Stimulated activated CD4-positive, alpha-beta T cell treated with anti-CD3 and anti-CD28 coated beads, Interleukin-4, amount 100 ng/mL, for 24 hours (primary cell): ENCODE measurements around the gene PAFAH1B2.
"Not testable (repeated sequence)": the region's sequence is repeated elsewhere in the genome, so short reads cannot be mapped to it uniquely, and the experiment has no call there.

Experiments used
- DNase-seq: peaks from one replicate; pipeline ENCODE4 v3.0.0-alpha.2; 2020

The PAFAH1B2 gene

DNA sequence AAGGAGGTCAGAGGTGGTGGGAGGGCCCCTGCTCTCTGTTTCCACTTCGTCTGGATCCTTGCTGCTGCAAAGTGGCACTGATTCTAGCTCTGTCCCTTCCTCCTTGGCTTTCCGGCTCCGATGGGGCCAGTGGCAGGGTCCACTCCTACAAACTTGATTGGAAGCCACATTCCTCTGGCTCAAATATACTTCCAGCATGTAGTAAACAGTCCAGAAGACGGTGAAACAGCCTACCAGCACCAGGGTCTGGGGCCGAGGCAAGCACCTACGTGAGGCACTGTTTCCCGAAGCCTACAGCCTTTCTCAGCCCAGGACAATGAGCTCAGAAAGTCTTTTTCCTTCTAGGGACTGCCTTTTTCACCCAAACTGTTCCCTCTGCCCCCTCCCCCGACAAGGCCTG lies 62.0 kb downstream of the PAFAH1B2 start:
- not testable (repeated sequence) for DNase-seq

DNA sequence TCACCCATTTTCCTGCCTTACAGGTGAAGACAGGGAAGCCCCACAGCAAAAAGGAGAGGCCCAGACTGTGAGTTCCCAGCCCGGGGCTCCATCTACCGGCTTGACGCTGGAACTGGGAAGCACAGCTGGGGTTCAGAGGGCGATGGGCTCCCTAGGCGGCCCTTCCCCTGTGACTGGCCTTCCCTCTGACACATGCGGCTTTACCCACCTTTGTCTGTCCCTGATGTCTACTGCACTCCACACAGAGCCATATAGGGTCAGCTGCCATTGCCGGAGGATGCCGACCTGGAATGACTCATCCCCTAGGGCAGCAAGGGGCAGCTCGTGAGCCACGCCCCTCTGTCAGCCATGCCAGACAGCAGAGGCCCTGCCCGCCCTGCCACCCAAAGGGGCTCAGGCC lies 62.8 kb downstream of the PAFAH1B2 start:
- not testable (repeated sequence) for DNase-seq

DNA sequence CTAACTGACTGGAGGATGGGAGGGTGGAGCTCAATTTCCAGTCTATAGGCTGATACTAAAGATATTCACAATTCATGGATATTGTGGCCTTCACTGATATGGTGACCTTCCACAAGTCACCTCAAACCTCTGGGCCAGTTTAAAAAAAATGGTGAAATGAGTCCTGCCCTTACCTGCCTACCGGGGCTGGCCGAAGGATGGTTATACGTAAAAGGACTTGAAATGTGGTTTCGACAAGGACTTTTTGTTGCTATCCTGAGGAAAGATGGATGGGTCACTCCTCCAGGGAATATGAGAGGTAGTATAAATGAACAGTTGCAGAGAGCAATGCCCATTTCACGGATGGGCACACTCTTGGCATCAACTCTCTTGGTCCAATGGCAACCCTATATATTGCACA lies 63.4 kb downstream of the PAFAH1B2 start:
- DNase-seq, result not testable (repeated sequence)

DNA sequence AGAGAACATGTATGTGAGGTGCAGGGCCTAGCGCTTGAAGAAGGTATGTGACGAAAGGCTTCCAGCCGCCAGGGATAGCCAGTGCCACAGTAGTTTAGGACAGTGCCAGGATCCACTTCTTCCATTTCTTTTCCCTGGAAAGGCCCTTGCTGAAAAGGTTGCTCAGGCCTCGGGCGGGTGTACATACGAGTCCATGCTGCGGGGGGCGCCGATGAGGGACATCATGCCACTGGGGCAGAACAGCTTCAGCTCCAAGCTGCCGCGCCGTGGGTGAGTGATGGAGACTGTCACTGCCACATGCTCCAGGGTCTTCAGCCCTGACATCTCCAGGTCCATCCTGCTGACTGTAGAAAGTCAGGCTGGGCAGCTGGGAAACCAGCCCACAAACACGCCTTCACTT lies 64.6 kb downstream of the PAFAH1B2 start:
- DNase-seq, result not testable (repeated sequence)

GRCh38 chr11:117209351-117210125 lies 65.5 kb downstream of the PAFAH1B2 start:
- DNase-seq, result not testable (repeated sequence)

GRCh38 chr11:117210620-117211019 lies 66.5 kb downstream of the PAFAH1B2 start:
- DNase-seq, result no peak

GRCh38 chr11:117212697-117213355 lies 68.7 kb downstream of the PAFAH1B2 start:
- no peak for DNase-seq

DNA sequence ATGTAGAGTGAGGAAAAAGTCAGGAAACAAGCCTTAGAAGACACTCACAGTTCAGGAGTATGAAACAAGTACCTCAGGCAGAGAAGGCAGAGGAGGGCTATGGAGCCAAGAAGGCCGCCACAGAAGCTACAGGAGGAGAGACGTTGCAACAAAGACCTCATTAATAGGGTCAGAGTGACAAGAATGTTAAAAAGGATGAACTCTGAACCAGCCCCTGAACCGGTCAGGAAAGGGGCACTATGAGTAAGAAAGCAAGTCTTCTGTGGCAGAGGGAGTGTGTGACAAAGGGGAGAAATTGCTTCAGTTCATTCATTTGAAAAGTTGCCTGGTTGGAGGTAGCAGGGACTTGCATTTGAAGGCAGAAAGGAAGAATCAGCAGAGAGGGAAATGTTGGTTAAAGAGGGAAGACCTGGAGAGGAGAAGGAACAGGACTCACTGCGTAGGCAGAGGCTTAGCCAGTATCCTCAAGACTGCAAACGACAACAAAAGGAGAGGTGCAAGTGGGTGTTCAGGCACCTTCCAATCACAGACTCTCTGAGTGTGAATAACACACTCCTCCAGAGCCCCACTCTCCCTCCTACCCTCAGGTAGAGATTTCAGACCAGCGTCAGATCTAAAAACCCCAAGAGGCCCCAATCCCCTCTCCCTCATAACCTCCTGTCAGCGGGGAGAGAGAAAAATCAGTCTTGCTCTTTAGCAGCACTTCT lies 70.5 kb downstream of the PAFAH1B2 start:
- no peak for DNase-seq

DNA sequence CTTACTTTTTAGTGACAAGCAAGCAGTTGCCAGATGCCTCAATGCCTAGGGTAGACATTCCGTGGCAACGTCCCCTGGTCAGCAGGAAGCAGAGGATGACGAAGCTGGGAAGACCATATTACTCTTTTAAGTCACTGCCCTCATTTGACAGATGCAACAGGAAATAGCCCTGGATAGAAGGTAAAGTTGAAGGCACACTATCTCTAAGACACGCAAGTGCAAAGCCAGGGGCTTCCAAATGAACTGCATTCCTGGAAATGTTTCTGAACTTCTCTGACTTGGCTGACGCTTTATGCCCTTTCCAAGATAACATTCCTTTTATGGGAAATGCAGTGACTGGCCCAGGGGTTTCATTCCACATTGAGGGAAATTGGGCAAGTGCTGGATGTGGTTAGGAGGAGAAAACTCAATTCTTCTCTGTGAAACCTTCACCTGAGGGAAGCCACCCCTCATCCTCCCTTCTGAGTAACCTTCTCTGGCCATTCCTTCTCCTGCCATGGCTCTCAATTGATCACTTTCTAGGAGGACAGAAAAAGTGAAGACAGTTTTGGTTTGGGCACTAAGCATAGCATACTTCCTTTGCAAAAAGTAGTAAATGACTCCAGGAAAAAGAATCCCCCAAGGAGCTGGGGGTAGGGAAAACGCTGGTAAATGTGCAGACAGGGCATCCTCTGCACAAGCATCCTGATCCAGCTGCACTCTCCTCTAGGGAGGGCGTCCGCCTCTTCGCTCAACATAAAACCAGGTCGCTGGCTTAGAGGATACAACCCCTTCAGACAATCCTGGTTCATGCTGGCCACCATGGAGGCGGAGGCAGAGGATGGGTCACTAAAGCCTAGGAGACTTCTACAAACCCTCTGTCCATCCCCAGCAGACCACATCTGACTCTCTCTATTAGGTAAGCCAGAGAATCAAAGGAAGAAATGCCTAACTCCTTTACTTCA lies 73.3 kb downstream of the PAFAH1B2 start:
- DNase-seq, result no peak

DNA sequence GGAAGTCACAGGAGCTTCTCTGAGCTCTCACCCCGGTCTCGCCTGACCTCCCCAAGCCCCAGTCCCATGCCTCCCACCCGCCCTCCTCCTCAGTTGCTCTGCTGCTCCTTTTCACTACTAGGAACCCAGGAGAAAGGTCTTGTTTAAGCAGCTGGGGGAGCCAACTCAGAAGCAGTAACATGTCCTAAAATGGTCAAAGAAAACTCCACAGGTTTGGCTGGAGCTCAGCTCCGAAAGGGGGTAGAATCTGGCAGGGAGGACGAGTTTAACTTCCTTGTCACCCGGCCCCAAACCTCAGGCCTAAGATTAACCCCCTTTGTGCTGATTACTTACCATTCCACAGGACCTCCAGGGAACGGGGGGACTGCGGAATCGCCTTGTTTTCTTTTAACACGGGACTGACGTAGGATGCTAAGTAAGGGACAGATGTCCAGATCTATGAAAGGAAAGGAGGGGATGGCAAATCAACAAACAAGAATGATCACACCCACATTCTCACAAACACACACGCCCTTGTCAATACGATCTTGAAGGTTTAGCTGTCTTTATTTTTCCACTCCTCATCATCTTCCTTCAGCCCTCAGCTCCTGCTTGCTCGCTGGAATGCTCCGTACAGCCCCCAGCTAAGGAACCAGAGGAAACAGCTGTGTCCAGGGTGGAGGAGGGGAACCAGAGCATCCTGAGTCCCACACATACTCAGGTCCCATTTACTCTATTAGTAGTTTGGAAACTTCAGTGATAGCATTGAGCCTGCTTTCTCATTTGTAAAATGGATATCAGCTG lies 74.2 kb downstream of the PAFAH1B2 start:
- no peak for DNase-seq

DNA sequence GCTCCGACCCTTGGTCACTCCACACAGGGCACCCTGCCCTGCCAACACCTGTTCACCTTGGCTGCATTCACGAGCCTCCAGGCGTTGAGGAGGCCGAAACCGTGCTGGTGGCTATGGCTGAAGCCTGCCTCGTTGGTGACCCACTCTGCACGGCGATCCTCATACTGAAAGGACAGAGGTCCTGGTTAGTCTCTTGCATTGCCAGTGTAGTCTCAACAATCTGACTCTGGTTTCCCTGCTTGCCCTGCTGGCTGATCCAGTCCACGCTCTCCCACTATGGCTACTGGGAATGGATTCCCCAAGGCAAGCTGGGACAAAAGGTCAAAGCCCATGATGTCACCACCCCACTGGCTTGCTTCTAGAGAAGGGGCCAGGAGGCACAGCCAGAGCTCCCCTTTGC lies 74.9 kb downstream of the PAFAH1B2 start:
- DNase-seq, result no peak

DNA sequence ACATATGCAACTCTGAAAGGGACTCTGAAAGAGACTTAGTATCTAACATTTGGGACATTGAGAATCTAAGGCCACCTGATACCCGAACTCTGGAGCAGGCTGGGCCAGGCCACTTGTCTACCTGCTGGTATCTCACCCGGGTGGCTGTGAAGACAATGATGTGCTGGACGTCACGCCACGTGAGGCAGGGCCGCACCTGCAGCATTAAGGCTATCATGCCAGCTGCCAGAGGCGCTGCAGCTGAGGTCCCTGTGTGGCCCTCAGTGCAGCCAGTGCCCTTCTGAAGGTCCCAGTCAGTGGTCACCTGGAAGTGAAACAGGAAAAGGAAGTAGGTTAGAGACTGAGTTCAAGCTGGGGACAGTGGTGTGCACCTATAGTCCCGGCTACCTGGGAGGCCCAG lies 75.4 kb downstream of the PAFAH1B2 start:
- DNase-seq, result no peak

- no peak for DNase-seq
Observed at GRCh38 chr11:117219995-117220394, 75.9 kb downstream of the PAFAH1B2 start.

DNA sequence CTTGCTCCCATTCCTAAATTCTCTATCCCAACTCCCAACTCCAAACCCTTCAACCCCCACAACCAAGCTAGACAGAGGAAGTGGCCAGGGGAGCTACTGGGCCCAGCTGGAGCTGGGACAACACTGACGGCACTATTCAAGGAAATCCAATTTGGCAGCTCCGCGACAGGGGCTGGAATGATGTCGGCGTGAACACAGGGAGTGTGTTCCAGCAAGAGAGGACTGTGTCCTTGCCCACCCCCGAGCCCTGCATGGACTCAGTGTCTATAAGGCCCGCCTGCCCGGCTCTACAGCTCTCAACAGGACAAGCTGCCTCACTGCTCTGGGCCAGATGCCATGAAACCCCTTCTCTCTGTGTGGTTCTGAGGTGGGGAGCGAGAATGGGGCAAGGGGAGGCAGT lies 76.5 kb downstream of the PAFAH1B2 start:
- DNase-seq, result no peak

DNA sequence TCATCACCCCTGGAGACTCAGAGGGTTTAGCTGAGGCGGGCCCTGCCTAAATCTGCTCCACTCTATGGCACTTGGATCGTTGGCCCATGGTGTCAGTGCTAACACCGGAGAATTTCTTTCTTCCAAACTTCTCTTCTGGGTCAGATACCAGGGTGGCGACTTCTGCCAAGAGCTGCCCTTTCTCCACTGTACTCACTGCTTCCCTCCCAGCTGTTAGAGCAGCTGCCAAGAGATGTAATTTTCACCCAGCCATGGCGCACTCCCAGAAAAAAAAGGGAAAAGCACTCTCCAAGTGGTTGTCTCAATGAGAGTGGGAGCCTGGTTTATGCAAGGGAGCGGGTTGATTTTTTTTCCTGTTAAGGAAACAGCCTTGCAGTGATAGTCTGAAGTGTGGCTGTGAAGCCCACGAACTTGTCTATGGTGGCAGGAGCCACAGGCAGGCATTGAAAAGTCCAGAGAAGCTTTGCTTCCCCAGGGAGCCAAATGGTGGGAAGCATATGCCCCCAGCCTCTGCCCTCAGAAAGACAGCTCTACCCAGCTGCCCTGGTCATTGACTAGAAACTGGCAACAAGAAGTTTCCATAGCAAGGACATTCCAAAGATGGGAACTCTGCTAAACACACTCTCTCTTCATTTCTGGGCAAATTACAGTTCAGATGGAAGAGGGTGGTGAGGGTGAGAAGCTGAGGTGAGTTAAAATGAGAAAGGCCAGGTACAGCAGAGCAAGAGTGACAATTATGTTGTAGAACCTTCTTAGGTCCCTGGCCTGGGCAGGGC lies 77.1 kb downstream of the PAFAH1B2 start:
- DNase-seq, result no peak

DNA sequence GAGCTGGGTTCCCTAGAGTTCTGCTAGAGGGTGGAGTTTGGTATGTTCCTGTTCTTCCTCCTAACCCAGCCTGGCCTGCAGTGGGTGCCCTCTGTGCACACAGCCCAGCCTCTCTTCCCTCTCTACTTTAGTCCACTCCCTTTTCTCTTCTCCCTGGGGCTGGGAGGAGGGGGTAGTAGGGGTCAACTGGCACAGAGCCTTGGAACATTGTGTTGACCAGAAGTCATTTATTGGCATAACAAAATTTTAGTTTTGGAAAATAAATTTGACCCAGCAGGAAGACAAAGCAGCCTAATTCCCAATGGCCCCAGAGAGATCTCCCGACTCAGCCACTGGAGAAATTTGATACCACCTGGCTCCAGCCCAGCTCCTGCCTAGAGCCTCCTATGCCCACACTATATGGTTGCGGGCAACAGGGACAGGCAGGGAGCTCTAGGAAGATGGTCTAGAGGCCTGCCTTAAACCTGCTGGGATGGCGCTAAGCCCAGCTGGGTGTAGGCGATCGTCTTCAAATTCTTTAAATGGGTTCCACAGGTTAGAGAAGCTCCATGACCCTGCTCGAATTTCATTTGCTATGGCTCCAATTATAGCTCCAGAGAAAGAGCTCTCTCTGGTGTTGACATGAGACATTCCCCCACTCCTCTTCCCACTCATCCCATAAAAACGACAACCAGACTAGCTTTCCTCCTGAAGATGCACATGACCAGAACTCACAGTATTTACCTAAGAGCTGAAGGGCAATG lies 77.9 kb downstream of the PAFAH1B2 start:
- no peak for DNase-seq

DNA sequence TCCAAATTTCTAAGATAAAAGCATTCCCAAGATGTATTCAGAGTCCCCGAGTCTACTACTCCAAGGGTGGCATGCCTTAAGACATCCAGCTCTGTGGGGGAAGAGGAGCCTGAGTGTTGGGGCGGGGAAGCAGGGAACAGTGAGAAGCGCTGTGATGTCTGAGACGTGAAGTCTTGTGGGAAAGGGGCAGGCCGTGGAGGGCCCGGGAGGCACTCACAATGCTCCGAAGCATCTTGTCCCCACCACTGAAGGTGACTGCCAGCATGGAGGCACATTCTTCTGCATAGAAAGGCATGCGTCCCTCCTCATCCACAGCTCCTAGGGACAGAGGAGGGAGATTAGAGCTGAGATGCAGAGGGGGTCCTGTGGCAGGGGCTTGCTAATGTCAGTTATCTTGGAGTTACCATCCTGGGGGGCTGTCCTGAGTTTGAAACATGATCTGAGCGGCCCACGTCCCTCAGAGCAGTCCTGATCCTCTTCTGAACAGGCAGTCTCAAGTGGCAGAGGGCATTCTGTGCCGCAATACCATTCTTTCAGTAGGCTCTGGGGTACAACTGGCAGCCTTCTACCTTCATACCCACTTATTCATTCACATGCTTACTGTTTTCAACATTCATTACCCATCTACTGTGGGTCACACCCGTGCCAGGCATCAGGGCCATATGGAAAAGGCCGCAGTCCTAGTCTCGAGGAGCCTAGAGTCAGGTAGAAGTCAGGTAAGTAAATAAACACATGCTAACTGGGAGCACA lies 79.1 kb downstream of the PAFAH1B2 start:
- DNase-seq, result no peak

GRCh38 chr11:117223741-117224689 lies 79.9 kb downstream of the PAFAH1B2 start:
- DNase-seq, result no peak
